GM23338 (cell line): ENCODE measurements around the gene CORT. TPM values are rescaled to one million over a fixed set of nuclear protein-coding genes. Genes with fewer than 3 reads are reported as not detected.

ENCODE experiments used
- ATAC-seq: fragments of 200-7000 bp; cut with Tn5 transposase; 3 replicates; pipeline ENCODE4 v1.9.1; 2020
- DNase-seq: peaks from one replicate; pipeline ENCODE4 v3.0.0-alpha.2; 2015; ENCODE audit warnings: low spot score
- H2AFZ ChIP-seq: fragments of 200-600 bp; sonication (generic); 2 replicates; pipeline ENCODE4 v1.8.0; 2016; ENCODE audit warnings: antibody characterized with exemption, mild to moderate bottlenecking, moderate library complexity
- H3F3A ChIP-seq: fragments of 200-600 bp; sonication (generic); replicated peaks from 2 replicates; pipeline ENCODE4 v1.8.0; 2017; ENCODE audit warnings: antibody characterized with exemption, mixed run types, low read depth
- H3K27ac ChIP-seq: fragments of 200-600 bp; sonication (generic); 2 replicates; pipeline ENCODE4 v1.6.1; 2016; ENCODE audit warnings: low read depth
- H3K27me3 ChIP-seq: fragments of 200-600 bp; sonication (generic); 2 replicates; pipeline ENCODE4 v1.8.0; 2016; ENCODE audit warnings: mild to moderate bottlenecking, mixed run types, moderate library complexity; ENCODE audit not compliant: insufficient read depth
- H3K36me3 ChIP-seq: fragments of 200-600 bp; sonication (generic); 2 replicates; pipeline ENCODE4 v1.8.0; 2016; ENCODE audit warnings: mild to moderate bottlenecking; ENCODE audit not compliant: insufficient read depth
- H3K4me1 ChIP-seq: fragments of 200-600 bp; sonication (generic); 2 replicates; pipeline ENCODE4 v1.8.0; 2016; ENCODE audit warnings: mild to moderate bottlenecking, moderate library complexity; ENCODE audit not compliant: insufficient read depth
- H3K4me2 ChIP-seq: fragments of 200-600 bp; sonication (generic); 2 replicates; pipeline ENCODE4 v1.7.1; 2017; ENCODE audit warnings: mixed run types
- H3K4me3 ChIP-seq: fragments of 200-600 bp; sonication (generic); 2 replicates; pipeline ENCODE4 v1.6.1; 2016; ENCODE audit warnings: mixed run types
- H3K79me2 ChIP-seq: fragments of 200-600 bp; sonication (generic); replicated peaks from 2 replicates; pipeline ENCODE4 v1.8.0; 2017; ENCODE audit warnings: mild to moderate bottlenecking; ENCODE audit not compliant: insufficient read depth
- H3K9me2 ChIP-seq: fragments of 200-600 bp; sonication (generic); 2 replicates; pipeline ENCODE4 v1.8.0; 2017; ENCODE audit not compliant: insufficient read depth
- H4K20me1 ChIP-seq: fragments of 200-600 bp; sonication (generic); replicated peaks from 2 replicates; pipeline ENCODE4 v1.8.0; 2017; ENCODE audit warnings: mild to moderate bottlenecking; ENCODE audit not compliant: insufficient read depth
- H3K27ac Mint-ChIP-seq: 2 replicates; pipeline ENCODE4 v1.8.0; 2020; ENCODE audit warnings: inconsistent platforms, mild to moderate bottlenecking, moderate library complexity, mixed read lengths
- H3K27me3 Mint-ChIP-seq: 3 replicates; pipeline ENCODE4 v1.8.0; 2022; ENCODE audit warnings: low read depth, mild to moderate bottlenecking, moderate library complexity, mixed read lengths, inconsistent platforms; ENCODE audit not compliant: insufficient read depth, poor library complexity
- H3K36me3 Mint-ChIP-seq: 3 replicates; pipeline ENCODE4 v1.8.0; 2021; ENCODE audit warnings: low read depth, mild to moderate bottlenecking, inconsistent platforms, moderate library complexity, mixed read lengths
- H3K4me1 Mint-ChIP-seq: 3 replicates; pipeline ENCODE4 v1.8.0; 2020; ENCODE audit warnings: mild to moderate bottlenecking, inconsistent platforms, mixed read lengths
- H3K4me3 Mint-ChIP-seq: 3 replicates; pipeline ENCODE4 v1.8.0; 2021; ENCODE audit warnings: moderate library complexity, mild to moderate bottlenecking, inconsistent platforms, mixed read lengths
- H3K9me3 Mint-ChIP-seq: 3 replicates; pipeline ENCODE4 v1.8.0; 2020; ENCODE audit warnings: moderate library complexity, mild to moderate bottlenecking, inconsistent platforms, mixed read lengths
- CTCF ChIP-seq, 2 experiments: fragments of 200-600 bp in 1 of 2; sonication (generic) in 1 of 2; conservative IDR thresholded peaks; 2 replicates each; pipeline versions ENCODE4 v1.5.1 to v1.6.1; 2016 to 2017; ENCODE audit warnings: antibody characterized with exemption in 2 of 2, low read depth in 2 of 2, mild to moderate bottlenecking in 2 of 2, moderate library complexity in 1 of 2
- NANOG ChIP-seq: IDR thresholded peaks from 2 replicates; pipeline ENCODE4 v1.6.1; 2016; ENCODE audit warnings: antibody characterized with exemption, borderline replicate concordance
- POLR2AphosphoS5 ChIP-seq: IDR thresholded peaks from 2 replicates; pipeline ENCODE4 v1.6.1; 2016; ENCODE audit warnings: antibody characterized with exemption, low read depth
- REST ChIP-seq: IDR thresholded peaks from one replicate; pipeline ENCODE4 v1.6.1; 2018; ENCODE audit warnings: antibody characterized with exemption; ENCODE audit not compliant: unreplicated experiment
- ZNF331 ChIP-seq: fragments of 250-450 bp; sonication (Bioruptor Pico); IDR thresholded peaks from 2 replicates; pipeline ENCODE4 v1.5.0; 2020; ENCODE audit warnings: low read depth, mild to moderate bottlenecking, moderate library complexity
- ZNF462 ChIP-seq: fragments of 250-450 bp; sonication (Bioruptor Pico); IDR thresholded peaks from 2 replicates; pipeline ENCODE4 v1.5.0; 2020; ENCODE audit warnings: mild to moderate bottlenecking, moderate library complexity
- polyA plus RNA-seq: library from polyadenylated mRNA; unstranded; fragments of >200 nt; fragmentation: Nextera tagmentation; extraction: Ambion mirVana; gene quantifications from 2 replicates; pipeline ENCODE4 v1.2.1, GENCODE V29; 2016
- total RNA-seq: library from RNA; depleted of rRNA; stranded (reverse); fragments of >200 nt; shearing (Covaris generic); gene quantifications from 2 replicates; pipeline ENCODE4 v1.2.3, GENCODE V29; 2014

CORT gene
- total and polyA plus RNA-seq, 2 experiments from 2014 or later = 1.4 TPM; not detected in 1

- no peak for TF ChIP-seq CTCF (conservative IDR thresholded peaks at IDR 0.05; ENCODE audit: low read depth in 2 of 2)
- TF ChIP-seq REST = no peak
- no peak for TF ChIP-seq ZNF331 (CRISPR knock-in tag)
- no peak for TF ChIP-seq POLR2AphosphoS5
- TF ChIP-seq NANOG = no peak
Measured at GRCh38 chr1:10497109-10497508, 47.3 kb downstream of the CORT start (continued).

- Histone ChIP-seq H3K27ac (peak overlapping the region; percentile 68; the same call in 1 of the 2 replicates), H2AFZ (no peak overlapping the region), H3K4me3 (no peak overlapping the region), H4K20me1 (peaks cover 15% of the 10 kb centered on the region), H3K9me2 (no peaks in the 10 kb centered on the region), H3K79me2 (peaks cover 68% of the 10 kb centered on the region), H3K4me1 (peaks cover 7% of the 10 kb centered on the region), H3F3A (peaks cover 4% of the 10 kb centered on the region; the same call in 1 of the 2 replicates), H3K4me2 (no peak overlapping the region), H3K27me3 (no peaks in the 10 kb centered on the region), H3K36me3 (no peaks in the 10 kb centered on the region)
- no peaks in the 10 kb centered on the region for H3K9me3 Mint-ChIP-seq
- DNase-seq = no peak
- H3K4me3 Mint-ChIP-seq = no peak overlapping the region
- ATAC-seq = no peak
- H3K27ac Mint-ChIP-seq = no peak overlapping the region; the same call in 1 of the 2 replicates
- no peaks in the 10 kb centered on the region for H3K27me3 Mint-ChIP-seq
- no peaks in the 10 kb centered on the region for H3K36me3 Mint-ChIP-seq
- H3K4me1 Mint-ChIP-seq = peaks cover 13% of the 10 kb centered on the region
- TF ChIP-seq ZNF331 (CRISPR knock-in tag) (no peak), REST (no peak), ZNF462 (CRISPR knock-in tag) (no peak)
Measured at GRCh38 chr1:10498231-10498630, 48.4 kb downstream of the CORT start.
